ENCODE data around the gene PMS2.

DNA sequence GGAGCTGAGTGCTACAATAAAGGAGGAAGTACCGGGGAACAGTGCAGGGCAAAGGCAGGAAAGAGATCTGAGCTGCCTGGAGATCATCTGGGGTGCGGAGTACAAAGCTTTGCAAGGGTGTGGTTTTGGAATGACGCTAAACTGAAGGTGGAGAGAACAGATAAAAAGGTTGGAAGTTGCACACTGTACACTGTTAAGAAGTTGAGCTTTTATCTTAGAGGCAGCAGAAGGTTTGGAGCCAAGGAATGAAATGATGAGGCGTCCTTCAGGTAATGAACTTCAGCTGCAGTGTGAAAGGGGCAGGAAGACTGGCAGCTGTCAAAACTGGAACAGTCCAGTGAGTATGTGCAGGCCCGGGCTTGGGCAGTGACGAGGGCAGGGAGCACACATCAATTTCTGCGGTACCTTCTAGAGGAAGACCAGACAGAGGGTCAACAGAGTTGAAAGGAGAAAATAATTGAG, 15.2 kb upstream of the PMS2 start:
- no peak for TF ChIP-seq CTCF (IDR thresholded peaks at IDR 0.05)
- no peak for TF ChIP-seq EP300 (IDR thresholded peaks at IDR 0.05)
- no peak for TF ChIP-seq POLR2A (IDR thresholded peaks at IDR 0.05)

Data from gastroesophageal sphincter (tissue), 3 donors.